DMS79 treated with DMSO at 0.1 percent for 48 hours (cell line): Measurements from ENCODE around the gene LRRC31.

Experiments used
- DNase-seq: peaks from one replicate; lab custom pipeline; 2025; lab: John Stamatoyannopoulos, UW

Gene LRRC31

GRCh38 chr3:169863458-169863899, 6.3 kb downstream of the LRRC31 start:
- peak; percentile 20 for DNase-seq

- no peak for DNase-seq
These were observed 7.9 kb downstream of the LRRC31 start for GRCh38 chr3:169861871-169862270.

GRCh38 chr3:169857811-169858210, 11.9 kb downstream of the LRRC31 start:
- DNase-seq: no peak

- DNase-seq: no peak
These were observed 14.2 kb downstream of the LRRC31 start for GRCh38 chr3:169855514-169855913.

- DNase-seq: no peak
These were observed 19.1 kb downstream of the LRRC31 start for GRCh38 chr3:169850618-169851017.

GRCh38 chr3:169848741-169849140, 21.0 kb downstream of the LRRC31 start:
- DNase-seq: no peak

- DNase-seq: peak; percentile 87
These were observed 21.8 kb downstream of the LRRC31 start for GRCh38 chr3:169847896-169848295.

- DNase-seq: no peak
These were observed 23.1 kb downstream of the LRRC31 start for GRCh38 chr3:169846458-169847193.

GRCh38 chr3:169842960-169843359, 26.8 kb downstream of the LRRC31 start:
- DNase-seq: no peak

- DNase-seq: peak; percentile 23
These were observed 28.6 kb downstream of the LRRC31 start for GRCh38 chr3:169841171-169841570.

GRCh38 chr3:169838511-169839030, 31.2 kb downstream of the LRRC31 start:
- DNase-seq: no peak

- DNase-seq: no peak
These were observed 32.8 kb downstream of the LRRC31 start for GRCh38 chr3:169836942-169837275.

- DNase-seq: no peak
These were observed 33.4 kb downstream of the LRRC31 start for GRCh38 chr3:169836078-169836941.

GRCh38 chr3:169835533-169835932, 34.2 kb downstream of the LRRC31 start:
- no peak for DNase-seq

- DNase-seq: no peak
These were observed 42.0 kb downstream of the LRRC31 start for GRCh38 chr3:169827712-169828111.

GRCh38 chr3:169825316-169825715, 44.4 kb downstream of the LRRC31 start:
- no peak for DNase-seq

GRCh38 chr3:169822983-169823382, 46.8 kb downstream of the LRRC31 start:
- peak; percentile 82 for DNase-seq

- peak; percentile 82 for DNase-seq
These were observed 47.2 kb downstream of the LRRC31 start for GRCh38 chr3:169822540-169822939.

GRCh38 chr3:169822091-169822490, 47.6 kb downstream of the LRRC31 start:
- DNase-seq: peak; percentile 77

- no peak for DNase-seq
These were observed 51.4 kb downstream of the LRRC31 start for GRCh38 chr3:169818316-169818715.

GRCh38 chr3:169815590-169816150, 54.1 kb downstream of the LRRC31 start:
- DNase-seq: no peak

- DNase-seq: peak; percentile 84
These were observed 55.8 kb downstream of the LRRC31 start for GRCh38 chr3:169813757-169814517.
